EH (cell line): ENCODE results near the gene PLA2G6.
"Not testable (repeated sequence)": the region's sequence is repeated elsewhere in the genome, so short reads cannot be mapped to it uniquely, and the experiment has no call there.

Source experiments
- DNase-seq: peaks from one replicate; pipeline ENCODE4 v3.0.0-alpha.2; 2015; ENCODE audit warnings: low read depth

Gene PLA2G6

GRCh38 chr22:38169116-38169515 lies 12.5 kb downstream of the PLA2G6 start:
- no peak for DNase-seq

DNA sequence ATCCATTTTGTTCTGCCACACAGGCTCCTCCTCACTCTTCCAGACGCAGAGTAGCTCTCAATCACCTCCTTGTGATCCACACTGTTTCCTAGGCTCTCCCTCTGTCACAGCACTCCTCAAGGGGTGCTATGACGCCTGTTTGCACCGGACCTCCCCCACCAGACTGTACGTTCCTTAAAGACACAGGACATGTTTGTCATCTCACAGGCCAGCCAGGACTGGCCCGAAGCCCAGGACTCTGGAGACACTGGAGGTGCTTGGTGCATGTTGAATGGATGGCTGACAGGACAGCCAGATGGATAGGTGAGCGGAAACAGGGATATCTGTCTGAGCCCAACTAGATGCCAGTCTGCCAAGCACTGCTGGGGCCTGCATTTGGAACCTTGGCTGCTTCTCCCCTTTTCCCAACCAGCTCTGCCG lies 13.6 kb downstream of the PLA2G6 start:
- DNase-seq = no peak

- DNase-seq = no peak
Observed at GRCh38 chr22:38165922-38166593, 15.6 kb downstream of the PLA2G6 start.

DNA sequence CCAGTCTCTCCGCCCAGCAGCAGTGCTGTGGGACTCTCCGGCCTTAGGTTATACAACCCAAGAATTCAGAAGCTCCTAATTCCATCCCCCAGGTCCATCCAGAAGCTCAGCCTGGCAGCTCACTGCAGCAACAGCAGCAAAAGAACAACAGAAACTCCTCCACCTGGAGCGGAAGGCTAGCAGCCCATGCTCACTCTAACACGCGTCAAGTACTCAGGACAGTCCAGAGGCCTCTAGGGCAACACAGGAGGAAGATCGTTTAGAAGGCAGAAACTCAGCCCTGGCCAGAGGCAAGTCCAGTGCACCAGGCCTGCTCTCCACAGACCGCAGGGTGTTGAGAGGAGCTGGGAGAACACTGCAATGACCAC lies 17.1 kb downstream of the PLA2G6 start:
- DNase-seq = no peak

DNA sequence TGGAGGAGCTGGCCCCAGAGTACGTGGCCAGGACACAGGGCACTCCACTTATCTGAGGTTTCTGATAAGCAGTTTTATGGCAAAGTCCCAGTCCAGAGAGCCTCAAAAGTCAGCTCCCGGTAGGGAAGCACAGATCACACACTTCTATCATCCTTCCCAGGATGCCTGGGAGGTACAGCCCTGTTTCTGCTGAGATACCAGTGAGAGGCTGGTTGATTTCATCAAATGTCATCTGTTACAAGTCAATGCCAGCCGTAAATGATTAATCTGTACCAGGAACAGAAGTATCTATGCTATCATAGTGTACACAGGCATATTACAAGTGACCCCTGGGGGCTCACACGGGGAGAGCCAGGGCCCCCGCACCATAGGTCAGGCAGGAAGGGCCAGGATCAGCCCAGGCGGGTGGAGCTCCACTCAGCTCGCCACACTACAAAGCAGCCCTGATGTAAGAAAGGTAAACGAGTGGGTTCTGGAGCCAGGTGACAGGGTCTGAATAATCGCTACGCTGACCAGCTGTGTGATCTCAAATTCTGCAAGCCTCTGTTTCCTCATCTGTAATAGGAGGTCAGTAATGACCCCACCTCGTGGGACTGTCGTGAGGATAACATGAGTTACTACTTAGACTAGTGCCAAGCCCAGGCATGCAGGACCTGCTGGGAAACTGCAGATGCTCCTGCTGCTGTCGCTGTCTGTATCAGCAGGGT lies 17.6 kb downstream of the PLA2G6 start:
- DNase-seq = no peak

- DNase-seq = no peak
Observed at GRCh38 chr22:38162881-38163843, 18.5 kb downstream of the PLA2G6 start.

DNA sequence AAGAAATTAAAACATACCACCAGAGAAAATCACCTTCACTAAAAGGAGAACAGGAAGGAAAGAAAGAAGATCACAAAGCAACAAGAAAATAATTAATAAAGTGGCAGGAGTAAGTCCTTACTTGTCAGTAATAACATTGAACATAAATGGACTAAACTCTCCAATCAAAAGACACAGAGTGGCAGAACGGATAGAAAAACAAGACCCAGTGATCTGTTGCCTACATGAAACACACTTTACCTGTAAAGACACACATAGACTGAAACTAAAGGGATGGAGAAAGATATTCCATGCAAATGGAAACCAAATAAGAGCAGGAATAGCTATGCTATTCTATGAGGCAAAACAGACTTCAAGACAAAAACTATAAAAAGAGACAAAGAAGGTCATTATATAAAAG lies 25.9 kb downstream of the PLA2G6 start:
- DNase-seq = no peak

DNA sequence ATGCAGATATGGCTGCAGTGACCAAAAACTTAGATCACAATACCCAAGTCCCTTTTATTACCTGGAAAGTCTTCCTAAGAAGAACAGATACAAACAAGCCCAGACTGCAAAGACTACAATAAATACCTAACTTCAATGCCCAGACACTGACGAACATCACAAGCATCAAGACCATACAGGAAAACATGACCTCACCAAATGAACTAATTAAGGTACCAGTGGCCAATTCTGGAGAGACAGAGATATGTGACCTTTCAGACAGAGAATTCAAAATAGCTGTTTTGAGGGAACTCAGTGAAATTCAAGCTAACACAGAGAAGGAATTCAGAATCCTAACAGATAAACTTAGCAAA lies 27.1 kb downstream of the PLA2G6 start:
- DNase-seq = peak; percentile 35

- no peak for DNase-seq
Observed at GRCh38 chr22:38153821-38154562, 27.6 kb downstream of the PLA2G6 start.

DNA sequence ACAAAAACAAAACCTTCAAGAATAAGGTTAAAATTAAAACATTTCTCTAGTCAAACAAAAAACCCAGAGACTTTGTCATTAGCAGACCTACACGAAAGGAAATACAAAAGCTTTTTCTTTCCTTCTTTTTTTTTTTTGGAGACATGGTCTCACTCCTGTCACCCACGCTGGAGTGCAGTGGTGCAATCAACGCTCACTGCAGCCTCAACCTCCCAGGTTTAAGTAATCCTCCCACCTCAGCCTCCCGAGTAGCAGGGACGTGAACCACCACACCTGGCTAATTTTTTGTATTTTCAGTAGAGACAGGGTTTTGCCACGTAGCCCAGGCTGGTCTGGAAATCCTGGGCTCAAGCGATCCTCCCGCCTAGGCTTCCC lies 30.5 kb downstream of the PLA2G6 start:
- DNase-seq = no peak

DNA sequence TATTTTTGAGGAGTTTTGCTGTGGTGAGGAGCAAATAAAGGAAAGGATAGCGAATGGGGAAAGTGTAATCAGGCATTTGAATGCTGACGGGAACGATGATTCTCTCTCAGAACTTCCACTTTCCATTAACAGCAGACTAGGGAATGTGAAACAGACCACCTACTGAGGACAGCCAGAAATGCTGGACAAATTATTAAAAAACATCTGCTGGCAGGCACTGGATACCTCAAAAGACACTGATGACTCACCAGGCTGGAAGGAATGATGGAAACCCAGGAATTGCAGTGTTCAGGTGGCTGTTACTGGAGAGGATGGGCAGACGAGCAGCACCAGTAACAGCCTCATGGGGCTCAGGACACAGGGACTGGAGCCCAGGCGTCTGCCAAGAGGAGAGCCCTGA lies 33.4 kb downstream of the PLA2G6 start:
- peak; percentile 77 for DNase-seq

DNA sequence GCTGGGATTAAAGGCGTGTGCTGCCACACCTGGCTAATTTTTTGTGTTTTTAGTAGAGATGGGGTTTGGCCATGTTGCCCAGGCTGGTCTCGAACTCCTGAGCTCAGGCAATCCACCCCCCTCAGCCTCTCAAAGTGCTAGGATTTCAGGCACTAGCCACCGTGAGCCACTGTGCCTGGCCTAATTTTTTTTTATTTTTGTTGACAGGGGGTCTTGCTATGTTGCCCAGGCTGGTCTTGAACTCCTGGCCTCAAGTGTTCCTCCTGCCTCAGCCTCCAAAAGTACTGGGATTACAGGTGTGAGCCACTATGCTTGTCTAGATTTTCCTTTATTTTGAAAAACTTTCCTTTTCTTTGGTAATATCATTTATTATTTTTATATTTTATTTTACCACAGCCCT lies 35.5 kb downstream of the PLA2G6 start:
- not testable (repeated sequence) for DNase-seq

GRCh38 chr22:38144025-38144405 lies 37.6 kb downstream of the PLA2G6 start:
- DNase-seq = peak; percentile 23

DNA sequence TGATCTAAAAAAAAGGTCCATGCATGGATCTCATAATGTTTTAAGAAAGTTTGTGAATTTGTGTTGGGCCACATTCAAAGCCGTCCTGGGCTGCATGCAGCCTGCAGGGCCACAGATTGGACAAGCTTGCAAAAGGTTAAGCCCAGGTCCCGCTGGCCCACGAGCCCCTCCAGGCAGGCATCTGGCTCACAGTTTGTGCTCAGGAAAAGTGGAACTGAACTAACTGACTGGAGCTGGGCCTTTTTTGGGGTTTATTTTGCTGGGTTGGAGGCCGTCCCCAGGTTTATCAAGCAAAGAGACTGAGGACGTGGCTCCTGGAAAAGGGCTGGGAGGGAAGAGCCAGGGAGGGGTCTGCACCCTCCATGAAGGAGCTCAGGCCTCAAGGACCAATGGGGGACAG lies 39.0 kb downstream of the PLA2G6 start:
- no peak for DNase-seq

GRCh38 chr22:38141217-38141973 lies 40.2 kb downstream of the PLA2G6 start:
- no peak for DNase-seq

DNA sequence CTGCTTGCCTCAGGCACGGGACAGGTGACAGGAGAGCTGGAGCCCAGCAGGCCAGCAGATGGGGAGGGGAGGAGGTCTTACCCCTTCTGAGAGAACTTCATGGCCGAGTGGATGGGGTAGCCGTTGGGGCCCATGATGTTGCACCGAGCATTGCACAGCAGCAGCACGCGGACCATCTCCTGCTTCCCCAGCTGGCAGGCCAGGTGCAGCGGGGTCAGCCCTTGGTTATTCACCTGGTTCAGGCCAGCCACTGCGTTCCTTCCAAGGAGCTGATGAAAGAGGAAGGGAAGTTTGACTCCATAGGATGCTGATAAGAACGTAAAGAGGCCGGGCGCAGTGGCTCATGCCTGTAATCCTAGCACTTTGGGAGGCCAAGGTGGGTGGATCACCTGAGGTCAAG lies 41.7 kb downstream of the PLA2G6 start:
- DNase-seq = no peak

DNA sequence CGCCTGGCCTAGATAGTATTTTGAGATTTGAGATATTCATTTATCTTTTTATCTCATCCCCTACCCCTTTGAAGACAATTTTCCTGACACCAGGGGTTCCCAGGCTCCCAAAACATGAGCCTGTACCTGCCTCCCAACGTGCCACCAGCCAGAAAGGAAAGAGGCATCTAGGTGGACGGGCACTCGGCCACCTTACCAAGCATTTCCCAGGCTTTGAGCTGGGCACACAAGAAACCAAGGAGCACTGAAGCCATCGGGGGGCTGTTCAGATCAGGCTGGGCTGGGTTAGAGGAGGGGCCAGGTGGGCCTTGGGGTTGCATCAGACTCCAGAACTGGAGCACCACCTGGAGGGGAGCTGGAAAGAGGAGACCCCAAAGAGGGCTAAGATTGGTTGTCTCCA lies 42.7 kb downstream of the PLA2G6 start:
- no peak for DNase-seq

DNA sequence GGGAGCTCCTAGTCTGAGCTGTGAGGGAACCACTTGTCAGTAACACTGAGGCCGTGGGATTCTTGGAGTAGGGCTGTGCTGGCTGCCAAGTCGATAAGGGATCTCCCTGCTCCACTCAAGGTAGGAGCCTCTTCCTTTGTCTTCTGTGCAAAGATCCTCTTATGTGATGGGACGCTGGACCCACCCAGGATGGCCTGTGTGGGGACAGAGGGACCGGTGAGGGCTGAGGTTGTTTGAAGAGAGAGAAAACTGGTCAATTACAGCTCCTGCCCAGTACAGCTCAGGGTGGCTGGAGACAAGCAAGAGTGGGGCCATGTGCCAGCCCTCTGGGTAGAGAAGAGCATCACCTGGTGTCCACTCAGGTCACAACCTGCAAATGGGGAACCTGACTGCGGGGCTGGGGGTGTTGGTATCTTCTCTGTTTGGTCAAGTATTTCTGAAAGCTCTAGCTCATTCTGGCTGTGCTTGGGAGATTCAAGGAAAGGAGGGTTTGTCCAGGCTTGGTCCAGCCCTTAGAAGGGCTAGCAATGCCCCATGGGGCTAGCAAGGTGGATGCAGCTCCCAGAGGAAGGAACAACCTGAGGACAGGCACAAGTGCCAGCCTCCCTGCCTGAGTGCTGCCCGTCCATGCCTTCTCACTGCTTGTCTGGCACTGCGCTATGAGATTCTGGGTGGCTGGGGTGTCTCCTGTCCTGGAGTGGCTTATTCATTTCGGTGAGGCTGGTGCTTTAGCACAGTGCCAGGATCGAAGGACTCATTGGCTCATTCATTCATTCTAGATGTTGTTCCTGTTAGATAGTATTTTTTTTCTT lies 43.5 kb downstream of the PLA2G6 start:
- no peak for DNase-seq

DNA sequence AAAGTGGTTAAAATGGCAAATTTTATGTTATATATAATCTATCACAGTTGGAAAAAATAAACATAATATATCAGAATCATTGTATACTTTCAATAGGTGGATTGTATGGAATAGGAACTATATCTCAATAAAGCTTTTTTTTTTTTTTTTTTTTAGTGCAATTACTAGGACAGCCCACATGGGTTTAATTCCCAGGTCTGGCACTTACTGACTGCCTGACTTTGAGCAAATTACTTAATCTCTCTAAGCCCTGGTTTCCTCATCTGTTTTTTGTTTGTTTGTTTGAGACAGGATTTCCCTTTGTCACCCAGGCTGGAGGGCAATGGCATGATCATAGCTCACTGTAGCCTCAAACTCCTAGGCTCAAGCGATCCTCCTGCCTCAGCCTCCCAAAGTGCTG lies 45.0 kb downstream of the PLA2G6 start:
- DNase-seq = peak; percentile 25

GRCh38 chr22:38135133-38135706 lies 46.4 kb downstream of the PLA2G6 start:
- DNase-seq = peak; percentile 94
